Activated B cell treated with CpG ODN at 0.5 μM for 24 hours (primary cell): Measurements from ENCODE around the gene ASCC1. TPM values are rescaled to one million over a fixed set of nuclear protein-coding genes. Genes with fewer than 3 reads are reported as not detected.

ENCODE experiments used
- ATAC-seq: fragments of 200-7000 bp; cut with Tn5 transposase; one replicate; pipeline ENCODE4 v1.10.0; 2021; ENCODE audit warnings: low read depth, mild to moderate bottlenecking, moderate library complexity
- CTCF ChIA-PET: fragments of 350-600 bp; sonication (Branson Sonifier 250); formaldehyde crosslinking; loops from one replicate; lab custom pipeline; 2021; ENCODE audit warnings: antibody characterized with exemption; lab: Charles Lee
- POLR2A ChIA-PET: fragments of 350-600 bp; sonication (Branson Sonifier 250); formaldehyde crosslinking; loops from one replicate; lab custom pipeline; 2021; ENCODE audit warnings: antibody characterized with exemption; lab: Charles Lee
- DNase-seq: peaks from one replicate; pipeline ENCODE4 v3.0.0; 2022
- H3K27ac Mint-ChIP-seq: one replicate; pipeline ENCODE4 v1.8.0; 2020; ENCODE audit warnings: mixed read lengths
- H3K27me3 Mint-ChIP-seq: one replicate; pipeline ENCODE4 v1.8.0; 2021; ENCODE audit warnings: mixed read lengths
- H3K36me3 Mint-ChIP-seq: one replicate; pipeline ENCODE4 v1.8.0; 2021; ENCODE audit warnings: low read depth, mixed read lengths
- H3K4me1 Mint-ChIP-seq: one replicate; pipeline ENCODE4 v1.8.0; 2021; ENCODE audit warnings: mixed read lengths
- H3K4me3 Mint-ChIP-seq: one replicate; pipeline ENCODE4 v1.8.0; 2020; ENCODE audit warnings: mild to moderate bottlenecking, mixed read lengths
- H3K9me3 Mint-ChIP-seq: one replicate; pipeline ENCODE4 v1.8.0; 2020; ENCODE audit warnings: mixed read lengths
- intact Hi-C: fragments of 100-400 bp; cut with micrococcal nuclease; formaldehyde crosslinking; loops from one replicate; pipeline ENCODE4 v1.15.1; 2024
- total RNA-seq: library from RNA; stranded (reverse); gene quantifications from 2 replicates; pipeline ENCODE4 v1.2.3, GENCODE V29; 2022
- TF ChIP-seq, protein P1 (sequence below): fragments of 200-600 bp; IDR thresholded peaks from one replicate; pipeline ENCODE4 v1.8.0; 2022; ENCODE audit warnings: antibody characterized with exemption, mild to moderate bottlenecking

ASCC1 gene
- total RNA-seq, 1 donor from 2014 or later, result 42.6 TPM

DNA sequence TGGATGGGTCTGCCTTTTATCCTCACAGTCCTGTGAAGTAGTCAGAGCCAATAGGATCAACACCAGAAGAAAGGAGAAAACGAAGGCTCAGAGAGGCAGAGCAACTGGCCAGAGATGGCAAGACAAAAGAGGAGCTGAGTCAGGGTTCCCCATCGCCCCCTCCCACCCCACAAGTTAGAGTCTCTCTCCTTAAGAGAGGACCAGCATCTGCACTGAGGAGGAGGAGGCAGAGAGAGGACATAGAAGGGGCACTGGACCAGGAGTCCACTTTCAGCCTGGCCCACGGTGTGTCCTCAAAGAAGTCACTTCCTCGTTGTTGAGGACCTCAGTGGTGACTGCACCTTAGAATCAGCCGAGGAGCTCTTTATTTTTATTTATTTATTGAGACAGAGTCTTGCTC is 139.3 kb downstream of the ASCC1 start:
- Mint-ChIP-seq H3K27me3 (no peaks in the 10 kb centered on the region), H3K4me1 (peaks cover 67% of the 10 kb centered on the region), H3K27ac (no peak overlapping the region), H3K9me3 (no peaks in the 10 kb centered on the region), H3K4me3 (no peak overlapping the region), H3K36me3 (peaks cover 25% of the 10 kb centered on the region)
- ATAC-seq (no peak), DNase-seq (no peak)
- intact Hi-C loops, result no loop called here
- TF ChIP-seq, protein P1, sequence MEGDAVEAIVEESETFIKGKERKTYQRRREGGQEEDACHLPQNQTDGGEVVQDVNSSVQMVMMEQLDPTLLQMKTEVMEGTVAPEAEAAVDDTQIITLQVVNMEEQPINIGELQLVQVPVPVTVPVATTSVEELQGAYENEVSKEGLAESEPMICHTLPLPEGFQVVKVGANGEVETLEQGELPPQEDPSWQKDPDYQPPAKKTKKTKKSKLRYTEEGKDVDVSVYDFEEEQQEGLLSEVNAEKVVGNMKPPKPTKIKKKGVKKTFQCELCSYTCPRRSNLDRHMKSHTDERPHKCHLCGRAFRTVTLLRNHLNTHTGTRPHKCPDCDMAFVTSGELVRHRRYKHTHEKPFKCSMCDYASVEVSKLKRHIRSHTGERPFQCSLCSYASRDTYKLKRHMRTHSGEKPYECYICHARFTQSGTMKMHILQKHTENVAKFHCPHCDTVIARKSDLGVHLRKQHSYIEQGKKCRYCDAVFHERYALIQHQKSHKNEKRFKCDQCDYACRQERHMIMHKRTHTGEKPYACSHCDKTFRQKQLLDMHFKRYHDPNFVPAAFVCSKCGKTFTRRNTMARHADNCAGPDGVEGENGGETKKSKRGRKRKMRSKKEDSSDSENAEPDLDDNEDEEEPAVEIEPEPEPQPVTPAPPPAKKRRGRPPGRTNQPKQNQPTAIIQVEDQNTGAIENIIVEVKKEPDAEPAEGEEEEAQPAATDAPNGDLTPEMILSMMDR, result no peak
- POLR2A ChIA-PET, result interaction anchor here (0.6 to 2.6 kb wide), 2 partner anchors 11 to 253 kb away, joined by 3 to 12 read pairs; partner anchors contain the start of gene SPOCK2
- CTCF ChIA-PET, result interaction anchor here (0.9 to 4.4 kb wide), 2 partner anchors 29 to 261 kb away, joined by 4 to 19 read pairs; no protein-coding TSS in a partner anchor

DNA sequence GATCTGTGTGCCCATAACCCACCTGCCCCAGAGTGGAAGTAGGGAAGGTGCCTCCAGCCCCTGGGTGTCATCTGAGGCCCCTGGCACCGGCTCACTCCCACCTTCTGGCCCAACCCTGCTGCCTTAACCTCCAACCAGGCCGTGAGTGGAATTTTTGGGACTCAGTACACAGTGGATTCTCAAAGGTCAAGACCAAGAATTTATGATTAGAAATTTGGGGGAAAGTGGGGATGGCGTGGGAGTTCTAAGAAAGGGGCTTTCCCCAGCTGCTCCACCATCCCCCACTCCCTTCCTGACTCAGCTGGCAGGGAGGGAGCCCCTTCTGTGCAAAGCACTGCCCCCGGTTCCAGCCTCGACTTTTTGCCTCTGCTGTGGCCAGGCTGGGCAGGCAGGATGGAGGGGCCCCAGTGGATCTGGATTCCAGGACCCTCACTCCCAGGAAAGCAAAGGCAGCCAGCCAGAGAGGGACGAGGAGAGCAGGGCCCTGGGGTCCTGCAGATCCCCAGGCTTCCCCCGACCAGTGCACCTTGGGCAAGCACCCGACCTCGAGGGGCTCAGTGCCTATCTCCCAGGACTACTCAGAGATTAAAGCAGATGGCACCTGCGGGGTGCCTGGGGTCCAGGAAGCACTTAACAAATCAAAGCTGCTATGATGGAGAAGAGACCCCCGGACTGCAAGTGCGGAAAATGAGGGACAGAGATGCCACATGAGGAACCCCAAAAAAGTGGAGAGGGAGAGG is 140.5 kb downstream of the ASCC1 start:
- H3K4me1 Mint-ChIP-seq, result peaks cover 55% of the 10 kb centered on the region
- no peak for ATAC-seq
- peaks cover 33% of the 10 kb centered on the region for H3K36me3 Mint-ChIP-seq
- no peak for DNase-seq
- intact Hi-C loops, result no loop called here
- TF ChIP-seq, protein P1, result no peak
- CTCF ChIA-PET, result interaction anchor here (4.4 kb wide), 1 partner anchor 27 kb away, joined by 19 read pairs; no protein-coding TSS in a partner anchor
- POLR2A ChIA-PET, result interaction anchor here (0.6 to 2.6 kb wide), 2 partner anchors 12 to 1056 kb away, joined by 3 to 12 read pairs; partner anchors contain the start of gene SPOCK2
- no peaks in the 10 kb centered on the region for H3K9me3 Mint-ChIP-seq
- no peak overlapping the region for H3K4me3 Mint-ChIP-seq
- no peaks in the 10 kb centered on the region for H3K27me3 Mint-ChIP-seq
- peak overlapping the region; percentile 44 for H3K27ac Mint-ChIP-seq

DNA sequence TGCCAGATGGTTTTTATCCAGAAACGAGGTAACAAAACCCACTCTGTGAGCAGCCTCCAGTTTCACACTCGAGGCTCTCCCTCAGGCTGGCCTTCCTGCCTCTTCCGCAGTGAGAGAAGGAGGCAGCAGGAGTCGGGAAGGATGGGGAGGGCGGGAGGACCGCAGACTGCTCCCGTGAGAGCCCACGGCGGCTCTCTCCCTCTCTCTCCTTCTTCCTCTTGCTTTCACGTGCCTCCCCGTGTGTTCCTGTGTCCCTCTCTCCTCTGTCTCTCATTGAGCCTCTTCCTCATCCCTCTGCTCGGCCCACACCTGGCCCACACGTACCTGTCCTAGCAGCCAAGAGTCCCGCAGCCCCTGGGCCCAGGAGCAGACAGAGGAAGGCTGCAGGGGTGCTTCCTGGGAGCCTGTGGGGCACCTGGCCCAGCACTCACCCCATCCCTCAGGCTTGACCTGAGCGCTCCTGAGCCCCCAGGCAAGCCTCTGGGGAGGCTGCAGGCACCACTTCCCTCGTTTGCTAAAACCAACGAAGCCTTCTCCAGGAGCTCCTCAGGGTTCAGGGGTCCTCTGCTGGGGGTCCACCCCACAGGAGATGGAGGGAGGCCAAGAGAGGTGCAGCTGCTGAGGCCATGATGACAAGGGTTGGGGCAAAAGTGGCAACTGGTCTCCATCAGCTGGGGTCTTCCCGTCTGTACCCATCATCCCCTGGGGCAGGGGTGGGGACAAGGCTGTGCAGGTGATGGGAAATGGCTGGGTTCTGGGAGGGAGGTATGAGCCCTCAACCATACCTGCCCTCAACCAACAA is 141.3 kb downstream of the ASCC1 start:
- Mint-ChIP-seq H3K27ac (peak overlapping the region; percentile 68), H3K36me3 (peaks cover 38% of the 10 kb centered on the region), H3K27me3 (no peaks in the 10 kb centered on the region), H3K9me3 (no peaks in the 10 kb centered on the region), H3K4me1 (peaks cover 47% of the 10 kb centered on the region), H3K4me3 (no peak overlapping the region)
- TF ChIP-seq, protein P1, result no peak
- intact Hi-C loops, result no loop called here
- DNase-seq, result no peak
- ChIA-PET CTCF (no interaction called here), POLR2A (interaction anchor here (2.6 kb wide), 1 partner anchor 13 kb away, joined by 12 read pairs; the partner anchor contains the start of gene SPOCK2)
- ATAC-seq, result no peak

DNA sequence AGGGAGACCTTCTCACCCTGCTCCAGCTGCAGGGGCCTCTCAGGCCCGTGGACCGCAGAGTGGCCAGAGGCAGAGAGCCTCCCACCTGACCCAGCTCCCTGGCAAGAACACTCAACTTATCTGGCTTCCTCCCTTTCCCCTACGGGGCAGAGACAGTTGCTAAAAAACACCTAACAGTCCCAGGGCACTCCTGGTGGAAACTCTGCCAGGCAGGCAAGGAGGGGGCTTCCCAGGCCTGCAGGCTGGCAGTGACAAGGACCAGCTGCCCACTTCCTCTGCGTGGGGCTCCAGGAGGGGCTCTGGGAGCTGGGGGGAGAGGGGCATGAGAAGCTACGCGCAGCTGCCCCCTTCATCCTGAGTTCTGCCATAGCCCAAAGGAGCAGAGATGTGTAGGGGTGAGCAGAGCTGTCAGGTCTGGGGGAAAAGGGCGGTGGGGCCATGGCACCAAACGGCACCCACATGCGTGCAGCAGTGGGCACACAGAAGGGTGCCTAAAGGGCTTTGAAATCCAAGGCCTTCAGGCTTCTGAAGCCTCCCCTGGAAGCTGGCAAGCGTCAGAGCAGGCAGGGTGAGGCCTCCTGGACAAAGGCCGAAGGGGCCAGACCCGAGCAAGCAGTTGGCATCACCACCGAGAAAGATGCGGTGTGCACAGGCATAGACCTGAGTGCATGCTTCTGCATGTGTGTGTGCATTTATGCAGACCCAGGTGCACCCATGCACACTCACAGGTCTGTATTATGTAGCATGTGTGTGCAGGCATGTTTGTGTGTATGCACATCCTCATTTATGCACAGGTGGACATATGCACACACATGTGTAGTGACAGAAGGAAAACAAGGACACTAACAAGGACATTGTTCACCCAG is 142.1 kb downstream of the ASCC1 start:
- POLR2A ChIA-PET, result no interaction called here
- Mint-ChIP-seq H3K36me3 (peaks cover 45% of the 10 kb centered on the region), H3K4me3 (no peak overlapping the region), H3K9me3 (no peaks in the 10 kb centered on the region), H3K27ac (peak overlapping the region; percentile 68), H3K4me1 (peaks cover 39% of the 10 kb centered on the region), H3K27me3 (no peaks in the 10 kb centered on the region)
- intact Hi-C loops, result no loop called here
- ATAC-seq (no peak), DNase-seq (no peak)
- TF ChIP-seq, protein P1, result no peak
- CTCF ChIA-PET, result interaction anchor here (0.9 kb wide), 1 partner anchor 19 kb away, joined by 3 read pairs; no protein-coding TSS in a partner anchor
